K562 (cell line): ENCODE results near the gene CD160. TPM values are rescaled to one million over a fixed set of nuclear protein-coding genes. Genes with fewer than 3 reads are reported as not detected.

ENCODE experiments used
- ARID1B ChIP-seq: fragments of 450-650 bp; IDR thresholded peaks from 2 replicates; pipeline ENCODE4 v1.6.1; 2016; ENCODE audit warnings: antibody characterized with exemption, mild to moderate bottlenecking, inconsistent platforms
- ARID4B ChIP-seq: sonication (generic); formaldehyde crosslinking; IDR thresholded peaks from 2 replicates; pipeline ENCODE4 v1.8.0; 2022; ENCODE audit warnings: mild to moderate bottlenecking, missing genetic modification reagents
- CREB1 ChIP-seq, 2 experiments: sonication (generic) in 1 of 2; formaldehyde crosslinking in 1 of 2; IDR thresholded peaks; 2 replicates each; pipeline versions ENCODE4 v1.6.1 to v1.8.0; 2012 to 2022; ENCODE audit warnings: inconsistent platforms in 1 of 2, mild to moderate bottlenecking in 1 of 2, missing genetic modification reagents in 1 of 2, moderate library complexity in 1 of 2
- CREM ChIP-seq: IDR thresholded peaks from 2 replicates; pipeline ENCODE4 v1.6.1; 2014; ENCODE audit warnings: antibody characterized with exemption, low read depth
- CXXC5 ChIP-seq: fragments of 250-450 bp; sonication (Bioruptor Pico); IDR thresholded peaks from 2 replicates; pipeline ENCODE4 v1.8.0; 2022; ENCODE audit warnings: inconsistent platforms, mild to moderate bottlenecking, moderate library complexity
- E2F5 ChIP-seq: sonication (generic); formaldehyde crosslinking; IDR thresholded peaks from 2 replicates; pipeline ENCODE4 v1.8.0; 2022; ENCODE audit warnings: mild to moderate bottlenecking, missing genetic modification reagents
- E2F6 ChIP-seq, 2 experiments: IDR thresholded peaks; 2 replicates each; pipeline ENCODE4 v1.6.1; 2011; ENCODE audit warnings: borderline replicate concordance in 1 of 2, control low read depth in 1 of 2, low read depth in 1 of 2, low read length in 1 of 2, mild to moderate bottlenecking in 1 of 2, mixed read lengths in 1 of 2, moderate library complexity in 1 of 2; ENCODE audit not compliant: insufficient read depth in 1 of 2, insufficient read length in 1 of 2, poor library complexity in 1 of 2, severe bottlenecking in 1 of 2; ENCODE audit errors: extremely low read depth in 1 of 2
- ESRRA ChIP-seq: fragments of 450-650 bp; IDR thresholded peaks from 2 replicates; pipeline ENCODE4 v1.6.1; 2014; ENCODE audit warnings: low read depth, mild to moderate bottlenecking, moderate library complexity, borderline replicate concordance
- HCFC1 ChIP-seq: IDR thresholded peaks from 2 replicates; pipeline ENCODE4 v1.6.1; 2012; ENCODE audit warnings: low read depth, low read length, improper control_type of control experiment
- HMG20B ChIP-seq: fragments of 250-450 bp; sonication (Bioruptor Pico); IDR thresholded peaks from 2 replicates; pipeline ENCODE4 v1.5.0; 2021; ENCODE audit warnings: mild to moderate bottlenecking
- MAZ ChIP-seq, 2 experiments: fragments of 450-650 bp in 1 of 2; sonication (generic) in 1 of 2; formaldehyde crosslinking; IDR thresholded peaks in 1 of 2; conservative IDR thresholded peaks in 1 of 2; 2 replicates each; pipeline versions ENCODE4 v1.4.0 to v1.5.0; 2020; ENCODE audit warnings: mild to moderate bottlenecking in 1 of 2, missing genetic modification reagents in 1 of 2
- MTA1 ChIP-seq: fragments of 450-650 bp; IDR thresholded peaks from 2 replicates; pipeline ENCODE4 v1.6.1; 2017; ENCODE audit warnings: borderline replicate concordance
- RB1 ChIP-seq: fragments of 450-650 bp; IDR thresholded peaks from 2 replicates; pipeline ENCODE4 v1.6.1; 2017; ENCODE audit warnings: low read depth, mild to moderate bottlenecking
- RCOR1 ChIP-seq, 2 experiments: IDR thresholded peaks; 2 replicates each; pipeline ENCODE4 v1.6.1; 2012; ENCODE audit warnings: low read depth in 2 of 2, low read length in 2 of 2, borderline replicate concordance in 1 of 2, improper control_type of control experiment in 1 of 2
- STAG1 ChIP-seq: sonication (generic); formaldehyde crosslinking; IDR thresholded peaks from 2 replicates; pipeline ENCODE4 v1.5.0; 2020; ENCODE audit warnings: missing genetic modification reagents, borderline replicate concordance
- ZNF197 ChIP-seq: fragments of 200-800 bp; sonication (Bioruptor generic); IDR thresholded peaks from 2 replicates; pipeline ENCODE4 v1.6.1; 2016; ENCODE audit warnings: low read depth, missing genetic modification characterization, missing compliant biosample characterization
- polyA plus RNA-seq, 8 experiments: library from polyadenylated mRNA; depleted of rRNA in 4 of 8; stranded (reverse) in 5 of 8; unstranded in 3 of 8; fragments of >200 nt; fragmentation: Nextera tagmentation in 2 of 8; fragmentation: Illumina TruSeq in 1 of 8; extraction: Ambion mirVana in 2 of 8; extraction: Trizol in 1 of 8; gene quantifications; 2 replicates each; pipeline versions ENCODE4 v1.2.1 to v1.2.3, GENCODE V29; 2011 to 2014; ENCODE audit warnings: inconsistent platforms in 1 of 8, missing spikeins in 1 of 8
- total RNA-seq, 7 experiments: library from RNA; depleted of rRNA in 6 of 7; stranded (reverse); fragments of >200 nt in 6 of 7; fragmentation: Illumina TruSeq in 2 of 7; extraction: Trizol in 2 of 7; gene quantifications; 2 replicates each; pipeline versions ENCODE4 v1.2.1 to v1.2.3, GENCODE V29; 2011 to 2021; ENCODE audit warnings: low replicate concordance in 1 of 7
- TF ChIP-seq, protein P1 (sequence below): fragments of 150-350 bp; conservative IDR thresholded peaks from 2 replicates; pipeline ENCODE4 v1.6.1; 2014; ENCODE audit warnings: low read length

Gene CD160
- total and polyA plus RNA-seq, 9 of the 15 experiments (the other 6 are each of a cell fraction or from before 2014, with no cell fraction given): 0.01 TPM; not detected in 8

DNA sequence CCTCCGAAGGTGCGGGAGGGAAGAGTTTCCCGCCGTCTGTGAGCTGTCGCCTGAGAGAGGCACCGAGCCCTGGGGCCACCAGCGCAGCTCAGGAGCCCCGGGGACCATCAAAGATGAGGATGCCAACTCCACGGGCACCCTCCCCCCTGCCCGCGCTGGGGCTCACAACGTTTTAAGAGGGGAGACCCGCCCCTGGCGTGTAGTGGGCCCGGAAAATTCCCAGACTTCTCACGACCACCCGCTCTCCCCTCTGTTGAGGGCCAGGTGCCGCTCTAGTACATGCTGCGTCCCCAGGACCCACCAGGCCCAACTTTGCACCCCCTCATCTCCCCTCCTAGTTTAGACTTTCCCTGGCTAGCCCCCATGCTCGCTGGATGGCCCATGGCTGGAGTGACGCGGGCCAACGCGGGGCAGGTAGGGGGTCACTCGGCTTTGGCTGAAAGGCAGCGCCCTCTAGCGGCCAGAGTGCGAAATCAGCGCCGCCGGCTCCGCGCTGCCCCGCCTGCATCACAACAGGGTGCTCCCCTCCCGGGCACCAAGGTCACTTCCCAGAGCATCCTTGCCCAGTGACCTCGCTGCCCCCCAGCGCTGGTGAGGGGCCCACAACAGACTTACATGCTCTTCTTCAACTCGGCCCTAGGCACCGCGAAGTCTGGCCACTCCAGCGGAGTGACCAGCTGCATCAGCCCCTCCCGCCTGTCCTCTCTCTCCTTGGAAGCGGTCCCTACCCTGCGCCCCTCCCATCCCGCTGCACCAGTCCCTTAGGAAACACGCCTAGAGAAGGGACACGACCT lies 1.8 kb downstream of the CD160 start (continued):
- TF ChIP-seq RB1 (peak; percentile 79), STAG1 (CRISPR knock-in tag) (peak; percentile 69; the same call in 1 of the 2 replicates), E2F5 (CRISPR knock-in tag) (0 out of 2 replicates have a peak, but pooled peaks have one; percentile 15), CREM (peak; percentile 58; the same call in 1 of the 2 replicates), HMG20B (CRISPR knock-in tag) (no peak), ARID1B (no peak), CREB1 (IDR thresholded peaks at IDR 0.05) (no peak), CREB1 (CRISPR knock-in tag; IDR thresholded peaks at IDR 0.05) (peak; percentile 53; the same call in 1 of the 2 replicates), ARID4B (CRISPR knock-in tag) (peak; percentile 53; the same call in 1 of the 2 replicates), CXXC5 (CRISPR knock-in tag) (peak; percentile 58), ESRRA (peak; percentile 74), HCFC1 (0 out of 2 replicates have a peak, but pooled peaks have one; percentile 10), RCOR1 (IDR thresholded peaks at IDR 0.05; ENCODE audit: borderline replicate concordance in 1 of 2, low read depth in 2 of 2, low read length in 2 of 2) (0 out of 4 replicates have a peak, but pooled peaks of 1 of the 2 experiments have one; percentile 29), MTA1 (no peak), MAZ (CRISPR knock-in tag; conservative IDR thresholded peaks at IDR 0.05 in 1 of 2, IDR thresholded peaks at IDR 0.05 in 1 of 2) (peak; percentile 76 to 78), E2F6 (IDR thresholded peaks at IDR 0.05; ENCODE audit: borderline replicate concordance in 1 of 2, extremely low read depth in 1 of 2, insufficient read depth in 1 of 2, insufficient read length in 1 of 2, low read depth in 1 of 2, low read length in 1 of 2, poor library complexity in 1 of 2, severe bottlenecking in 1 of 2) (no peak), ZNF197 (CRISPR knock-in tag) (no peak)
- TF ChIP-seq, protein P1, sequence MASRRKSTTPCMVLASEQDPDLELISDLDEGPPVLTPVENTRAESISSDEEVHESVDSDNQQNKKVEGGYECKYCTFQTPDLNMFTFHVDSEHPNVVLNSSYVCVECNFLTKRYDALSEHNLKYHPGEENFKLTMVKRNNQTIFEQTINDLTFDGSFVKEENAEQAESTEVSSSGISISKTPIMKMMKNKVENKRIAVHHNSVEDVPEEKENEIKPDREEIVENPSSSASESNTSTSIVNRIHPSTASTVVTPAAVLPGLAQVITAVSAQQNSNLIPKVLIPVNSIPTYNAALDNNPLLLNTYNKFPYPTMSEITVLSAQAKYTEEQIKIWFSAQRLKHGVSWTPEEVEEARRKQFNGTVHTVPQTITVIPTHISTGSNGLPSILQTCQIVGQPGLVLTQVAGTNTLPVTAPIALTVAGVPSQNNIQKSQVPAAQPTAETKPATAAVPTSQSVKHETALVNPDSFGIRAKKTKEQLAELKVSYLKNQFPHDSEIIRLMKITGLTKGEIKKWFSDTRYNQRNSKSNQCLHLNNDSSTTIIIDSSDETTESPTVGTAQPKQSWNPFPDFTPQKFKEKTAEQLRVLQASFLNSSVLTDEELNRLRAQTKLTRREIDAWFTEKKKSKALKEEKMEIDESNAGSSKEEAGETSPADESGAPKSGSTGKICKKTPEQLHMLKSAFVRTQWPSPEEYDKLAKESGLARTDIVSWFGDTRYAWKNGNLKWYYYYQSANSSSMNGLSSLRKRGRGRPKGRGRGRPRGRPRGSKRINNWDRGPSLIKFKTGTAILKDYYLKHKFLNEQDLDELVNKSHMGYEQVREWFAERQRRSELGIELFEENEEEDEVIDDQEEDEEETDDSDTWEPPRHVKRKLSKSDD: no peak
